HG03571 (cell line): Measurements from ENCODE around the gene PNPLA2.

ENCODE experiments used
- ATAC-seq: cut with Tn5 transposase; IDR thresholded peaks from one replicate; pipeline ENCODE4 v1.9.1; 2021; ENCODE audit not compliant: unreplicated experiment

Gene PNPLA2

DNA sequence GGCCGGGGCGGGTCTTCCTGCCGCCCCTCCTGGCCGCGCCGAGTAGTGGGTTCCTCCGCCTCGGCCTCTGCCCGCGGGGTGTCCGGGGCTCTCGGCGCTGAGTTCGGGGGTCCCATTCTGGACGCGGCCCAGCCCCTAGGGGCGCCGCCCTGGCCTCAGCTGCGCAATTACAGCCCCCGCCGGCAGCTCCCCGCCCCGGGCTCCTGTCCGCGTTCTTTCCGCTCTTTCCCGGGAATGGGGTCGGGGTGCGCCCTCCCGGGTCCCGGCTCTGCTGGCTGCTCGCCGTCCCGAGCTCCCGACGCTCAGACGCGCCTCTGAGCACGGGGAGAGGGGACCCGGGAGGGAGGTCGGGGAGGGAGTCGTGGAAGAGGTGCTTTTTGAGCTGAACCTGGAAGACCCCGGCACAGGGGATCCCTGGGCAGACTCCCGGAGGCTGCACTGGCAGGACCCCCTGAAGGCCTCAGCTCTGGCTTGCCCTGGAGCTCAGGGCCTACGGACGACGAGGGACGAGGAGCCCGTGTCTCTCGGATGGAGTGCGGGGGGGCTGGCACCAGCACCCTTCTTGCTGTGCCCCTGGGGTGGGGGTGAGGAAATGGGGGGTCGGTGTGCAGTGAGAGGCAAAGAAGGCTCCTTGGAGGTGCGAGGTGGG, 24.5 kb downstream of the PNPLA2 start:
- peak; percentile 3 for ATAC-seq

- ATAC-seq, result no peak
Measured at GRCh38 chr11:843818-844692, 25.3 kb downstream of the PNPLA2 start.

GRCh38 chr11:844693-845644, 26.3 kb downstream of the PNPLA2 start:
- ATAC-seq, result no peak

DNA sequence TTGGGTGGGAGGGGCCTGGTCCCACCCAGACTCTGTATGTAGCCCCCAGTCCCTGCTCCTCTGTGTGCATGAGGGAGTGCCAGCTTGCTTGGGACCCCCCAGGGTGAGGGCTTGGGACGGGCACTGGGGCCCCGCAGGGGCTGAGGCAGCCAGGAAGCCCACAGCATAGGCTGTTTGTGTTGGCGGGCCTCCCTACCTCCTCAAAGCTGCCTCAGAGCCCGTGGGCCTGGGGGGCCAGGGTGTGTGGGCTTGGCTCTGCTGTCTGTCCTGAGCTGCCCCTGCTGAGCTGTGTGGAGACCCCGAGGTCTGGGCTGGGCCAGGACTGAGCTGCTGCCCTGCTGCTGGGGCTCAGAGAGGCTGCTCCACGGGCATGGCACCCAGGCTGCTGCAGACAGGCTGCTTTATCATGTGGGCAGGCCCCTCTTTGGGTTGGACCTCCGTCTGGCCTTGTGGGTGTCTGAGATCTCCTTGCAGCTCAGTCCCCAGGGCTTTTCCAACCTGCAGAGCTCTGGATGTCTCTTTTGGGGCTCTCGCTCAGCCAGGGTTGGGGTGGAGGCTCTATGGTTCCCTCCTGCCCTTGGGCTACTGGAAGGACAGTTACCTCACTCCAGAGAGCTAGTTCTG, 27.3 kb downstream of the PNPLA2 start:
- no peak for ATAC-seq

- ATAC-seq, result no peak
Measured at GRCh38 chr11:846496-847098, 27.9 kb downstream of the PNPLA2 start.

- ATAC-seq, result no peak
Measured at GRCh38 chr11:847876-848275, 29.2 kb downstream of the PNPLA2 start.

GRCh38 chr11:848380-848931, 29.7 kb downstream of the PNPLA2 start:
- ATAC-seq, result no peak

- no peak for ATAC-seq
Measured at GRCh38 chr11:849104-849824, 30.6 kb downstream of the PNPLA2 start.

GRCh38 chr11:849951-850774, 31.4 kb downstream of the PNPLA2 start:
- no peak for ATAC-seq

- ATAC-seq, result no peak
Measured at GRCh38 chr11:850775-851763, 32.4 kb downstream of the PNPLA2 start.

GRCh38 chr11:852762-853161, 34.0 kb downstream of the PNPLA2 start:
- ATAC-seq, result no peak

- no peak for ATAC-seq
Measured at GRCh38 chr11:853682-854448, 35.2 kb downstream of the PNPLA2 start.

DNA sequence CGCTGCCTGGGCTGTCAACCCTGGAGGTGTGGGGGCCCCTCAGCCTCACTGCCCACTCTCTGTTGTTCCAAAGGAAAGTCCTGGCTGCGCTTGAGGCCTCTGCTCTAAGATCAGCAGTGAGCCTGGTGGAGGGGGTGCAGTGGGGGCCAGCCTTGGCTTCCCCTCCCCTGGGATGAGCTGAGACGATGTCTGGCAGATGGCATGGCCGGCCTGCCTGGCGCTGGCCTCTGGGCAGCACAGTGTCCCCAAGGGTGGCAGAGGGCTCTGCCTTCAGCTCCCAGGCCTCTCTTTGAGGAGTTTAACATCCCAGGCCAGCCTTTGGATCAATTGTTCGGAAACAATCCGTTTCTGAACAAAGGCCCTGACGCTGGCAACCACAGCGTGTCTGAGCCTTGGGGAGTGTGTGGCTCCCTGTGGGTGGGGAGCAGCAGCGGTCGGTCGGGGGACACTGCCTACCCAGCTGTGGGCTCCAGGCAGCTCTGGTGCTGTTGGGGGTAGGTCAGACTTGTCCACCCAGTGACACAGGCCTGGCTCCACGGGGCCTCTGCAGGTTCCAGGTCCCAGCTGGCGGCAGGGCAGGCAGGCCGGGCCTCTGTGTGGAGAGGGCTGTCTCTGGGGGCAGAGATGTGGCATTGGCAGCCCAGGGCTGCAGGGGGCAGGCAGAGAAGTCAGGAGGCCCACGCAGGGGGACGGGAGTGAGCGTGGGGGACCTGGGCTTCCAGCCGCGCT, 36.1 kb downstream of the PNPLA2 start:
- ATAC-seq, result no peak

- no peak for ATAC-seq
Measured at GRCh38 chr11:855330-855674, 36.6 kb downstream of the PNPLA2 start.

- ATAC-seq, result no peak
Measured at GRCh38 chr11:855796-856195, 37.1 kb downstream of the PNPLA2 start.

GRCh38 chr11:856397-856796, 37.7 kb downstream of the PNPLA2 start:
- no peak for ATAC-seq
